H1 (cell line): ENCODE measurements around the gene BCAS1.

Source experiments
- CREB1 ChIP-seq: IDR thresholded peaks from 2 replicates; pipeline ENCODE4 v1.6.1; 2012; ENCODE audit warnings: inconsistent platforms
- JUND ChIP-seq: IDR thresholded peaks from 2 replicates; pipeline ENCODE4 v1.6.1; 2011; ENCODE audit warnings: mild to moderate bottlenecking, improper control_type of control experiment, low read length
- NRF1 ChIP-seq: IDR thresholded peaks from 2 replicates; pipeline ENCODE4 v1.6.1; 2011; ENCODE audit warnings: mild to moderate bottlenecking, low read depth, low read length, improper control_type of control experiment
- POLR2A ChIP-seq, 2 experiments: IDR thresholded peaks; 1 replicate in 1 of 2; 2 replicates in 1 of 2; pipeline ENCODE4 v1.6.1; 2011; ENCODE audit warnings: low read depth in 2 of 2, low read length in 2 of 2, mild to moderate bottlenecking in 2 of 2; ENCODE audit errors: control extremely low read depth in 1 of 2
- RAD21 ChIP-seq, 2 experiments: IDR thresholded peaks in 1 of 2; conservative IDR thresholded peaks in 1 of 2; 2 replicates each; pipeline ENCODE4 v1.6.1; 2011; ENCODE audit warnings: low read depth in 2 of 2, low read length in 2 of 2, improper control_type of control experiment in 1 of 2, inconsistent platforms in 1 of 2, mild to moderate bottlenecking in 1 of 2, moderate library complexity in 1 of 2
- RXRA ChIP-seq: IDR thresholded peaks from 2 replicates; pipeline ENCODE4 v1.6.1; 2011; ENCODE audit warnings: low read depth, mild to moderate bottlenecking, low read length, moderate library complexity; ENCODE audit not compliant: insufficient read depth
- SRF ChIP-seq: IDR thresholded peaks from 2 replicates; pipeline ENCODE4 v1.6.1; 2011; ENCODE audit warnings: mild to moderate bottlenecking, low read depth, low read length, moderate library complexity
- TCF12 ChIP-seq: IDR thresholded peaks from 2 replicates; pipeline ENCODE4 v1.6.1; 2011; ENCODE audit warnings: low read depth, mild to moderate bottlenecking, low read length
- TEAD4 ChIP-seq: IDR thresholded peaks from 2 replicates; pipeline ENCODE4 v1.6.1; 2012; ENCODE audit warnings: low read depth, low read length, inconsistent platforms, mixed read lengths
- YY1 ChIP-seq: IDR thresholded peaks from 2 replicates; pipeline ENCODE4 v1.6.1; 2011; ENCODE audit warnings: low read depth, mild to moderate bottlenecking, low read length
- TF ChIP-seq, protein P1 (sequence below): IDR thresholded peaks from 2 replicates; pipeline ENCODE4 v1.6.1; 2011; ENCODE audit warnings: low read depth, mild to moderate bottlenecking, low read length; ENCODE audit not compliant: insufficient read depth
- TF ChIP-seq, protein P2 (sequence below), 3 experiments: IDR thresholded peaks; 1 replicate in 2 of 3; 2 replicates in 1 of 3; pipeline versions ENCODE4 v1.5.1 to v1.6.1; 2011; ENCODE audit warnings: low read length in 3 of 3, mild to moderate bottlenecking in 3 of 3, inconsistent platforms in 2 of 3, low read depth in 1 of 3, moderate library complexity in 1 of 3; ENCODE audit not compliant: insufficient read depth in 1 of 3; ENCODE audit errors: control extremely low read depth in 1 of 3

DNA sequence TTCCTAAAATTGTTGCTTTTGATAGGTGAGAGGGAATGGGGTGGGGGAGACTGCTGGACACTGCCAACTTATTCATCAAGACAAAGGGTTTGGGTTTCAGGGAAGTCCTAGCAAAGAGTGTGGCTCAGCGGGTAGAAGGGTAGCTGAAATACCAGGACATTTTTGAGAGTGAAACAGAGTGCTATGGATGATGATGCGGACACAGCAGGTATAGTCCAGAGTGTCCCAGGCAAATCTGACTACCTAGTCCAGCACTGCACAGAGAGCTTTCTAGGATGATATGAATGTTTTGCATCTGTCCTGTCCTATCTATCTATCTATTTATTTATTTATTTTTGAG is 154.3 kb downstream of the BCAS1 start:
- TF ChIP-seq TCF12 (no peak), JUND (no peak), SRF (no peak), YY1 (no peak), CREB1 (no peak), NRF1 (no peak), TEAD4 (no peak), RAD21 (IDR thresholded peaks at IDR 0.05 in 1 of 2, conservative IDR thresholded peaks at IDR 0.05 in 1 of 2; ENCODE audit: low read depth in 2 of 2, low read length in 2 of 2) (no peak), RXRA (no peak), POLR2A (IDR thresholded peaks at IDR 0.05; ENCODE audit: control extremely low read depth in 1 of 2, low read depth in 2 of 2, low read length in 2 of 2) (no peak)
- TF ChIP-seq, protein P1, sequence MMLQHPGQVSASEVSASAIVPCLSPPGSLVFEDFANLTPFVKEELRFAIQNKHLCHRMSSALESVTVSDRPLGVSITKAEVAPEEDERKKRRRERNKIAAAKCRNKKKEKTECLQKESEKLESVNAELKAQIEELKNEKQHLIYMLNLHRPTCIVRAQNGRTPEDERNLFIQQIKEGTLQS: no peak
- TF ChIP-seq, protein P2, sequence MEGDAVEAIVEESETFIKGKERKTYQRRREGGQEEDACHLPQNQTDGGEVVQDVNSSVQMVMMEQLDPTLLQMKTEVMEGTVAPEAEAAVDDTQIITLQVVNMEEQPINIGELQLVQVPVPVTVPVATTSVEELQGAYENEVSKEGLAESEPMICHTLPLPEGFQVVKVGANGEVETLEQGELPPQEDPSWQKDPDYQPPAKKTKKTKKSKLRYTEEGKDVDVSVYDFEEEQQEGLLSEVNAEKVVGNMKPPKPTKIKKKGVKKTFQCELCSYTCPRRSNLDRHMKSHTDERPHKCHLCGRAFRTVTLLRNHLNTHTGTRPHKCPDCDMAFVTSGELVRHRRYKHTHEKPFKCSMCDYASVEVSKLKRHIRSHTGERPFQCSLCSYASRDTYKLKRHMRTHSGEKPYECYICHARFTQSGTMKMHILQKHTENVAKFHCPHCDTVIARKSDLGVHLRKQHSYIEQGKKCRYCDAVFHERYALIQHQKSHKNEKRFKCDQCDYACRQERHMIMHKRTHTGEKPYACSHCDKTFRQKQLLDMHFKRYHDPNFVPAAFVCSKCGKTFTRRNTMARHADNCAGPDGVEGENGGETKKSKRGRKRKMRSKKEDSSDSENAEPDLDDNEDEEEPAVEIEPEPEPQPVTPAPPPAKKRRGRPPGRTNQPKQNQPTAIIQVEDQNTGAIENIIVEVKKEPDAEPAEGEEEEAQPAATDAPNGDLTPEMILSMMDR (IDR thresholded peaks at IDR 0.05; ENCODE audit: control extremely low read depth in 1 of 3, insufficient read depth in 1 of 3, low read depth in 1 of 3, low read length in 3 of 3): no peak
